SK-N-DZ (cell line): ENCODE data around the gene ASPDH. TPM values are rescaled to one million over a fixed set of nuclear protein-coding genes. Genes with fewer than 3 reads are reported as not detected.
A peak's percentile ranks its signal among the peaks of the same experiment; 100 is the strongest.

ENCODE experiments used
- DNase-seq: peaks from one replicate; pipeline ENCODE4 v3.0.0-alpha.2; 2015; ENCODE audit warnings: low spot score
- polyA plus RNA-seq, 2 experiments: library from polyadenylated mRNA; depleted of rRNA; stranded (reverse); fragments of >200 nt; gene quantifications; 2 replicates each; pipeline ENCODE4 v1.2.3, GENCODE V29; 2014

Gene ASPDH
- 11.3 and 21.1 TPM in 2 replicates for polyA plus RNA-seq (2014; cell fraction: cytosol; rRNA removed)
- polyA plus RNA-seq (2014; cell fraction: nucleus; rRNA removed): 12.2 and 15.6 TPM in 2 replicates

GRCh38 chr19:50513746-50514345 is at the start of gene ASPDH:
Gene ASPDH (minus strand): TSS chr19:50513913. CDS start chr19:50513823, 90 bp downstream.
- DNase-seq: peak; percentile 29

- no peak for DNase-seq
Measured at GRCh38 chr19:50562996-50563395, 49.3 kb upstream of the ASPDH start.

- DNase-seq: no peak
Measured at GRCh38 chr19:50562329-50562728, 48.6 kb upstream of the ASPDH start.

- DNase-seq: no peak
Measured at GRCh38 chr19:50559636-50560035, 45.9 kb upstream of the ASPDH start.

GRCh38 chr19:50558449-50558848 is 44.7 kb upstream of the ASPDH start:
- no peak for DNase-seq

GRCh38 chr19:50558039-50558438 is 44.3 kb upstream of the ASPDH start:
- DNase-seq: no peak

- no peak for DNase-seq
Measured at GRCh38 chr19:50557009-50557613, 43.4 kb upstream of the ASPDH start.

GRCh38 chr19:50556282-50557008 is 42.7 kb upstream of the ASPDH start:
- peak; percentile 80 for DNase-seq

GRCh38 chr19:50555450-50556281 is 42.0 kb upstream of the ASPDH start:
- peak; percentile 73 for DNase-seq

- DNase-seq: no peak
Measured at GRCh38 chr19:50555033-50555432, 41.3 kb upstream of the ASPDH start.

GRCh38 chr19:50554212-50554611 is 40.5 kb upstream of the ASPDH start:
- no peak for DNase-seq

GRCh38 chr19:50553134-50553703 is 39.5 kb upstream of the ASPDH start:
- DNase-seq: no peak

GRCh38 chr19:50552540-50552939 is 38.8 kb upstream of the ASPDH start:
- DNase-seq: no peak

- DNase-seq: peak; percentile 71
Measured at GRCh38 chr19:50551715-50552187, 38.0 kb upstream of the ASPDH start.

- DNase-seq: no peak
Measured at GRCh38 chr19:50551034-50551714, 37.5 kb upstream of the ASPDH start.

- no peak for DNase-seq
Measured at GRCh38 chr19:50550594-50550966, 36.9 kb upstream of the ASPDH start.

- no peak for DNase-seq
Measured at GRCh38 chr19:50549927-50550593, 36.3 kb upstream of the ASPDH start.

GRCh38 chr19:50549059-50549926 is 35.6 kb upstream of the ASPDH start:
- no peak for DNase-seq
